SU-DHL-6 (cell line): Measurements from ENCODE around the gene ARHGEF4.

Source experiments
- EZH2phosphoT487 ChIP-seq: fragments of 200-600 bp; sonication (generic), shearing (Covaris generic); conservative IDR thresholded peaks from 2 replicates; pipeline ENCODE4 v1.6.1; 2018; ENCODE audit warnings: mild to moderate bottlenecking, antibody characterized with exemption, low read length, moderate library complexity, mixed read lengths
- TF ChIP-seq, protein P1 (sequence below): fragments of 200-600 bp; sonication (generic); IDR thresholded peaks from one replicate; pipeline ENCODE4 v1.5.1; 2017; ENCODE audit warnings: antibody characterized with exemption, mild to moderate bottlenecking, low read length, moderate library complexity; ENCODE audit not compliant: insufficient read depth, poor library complexity, severe bottlenecking

- TF ChIP-seq, protein P1, sequence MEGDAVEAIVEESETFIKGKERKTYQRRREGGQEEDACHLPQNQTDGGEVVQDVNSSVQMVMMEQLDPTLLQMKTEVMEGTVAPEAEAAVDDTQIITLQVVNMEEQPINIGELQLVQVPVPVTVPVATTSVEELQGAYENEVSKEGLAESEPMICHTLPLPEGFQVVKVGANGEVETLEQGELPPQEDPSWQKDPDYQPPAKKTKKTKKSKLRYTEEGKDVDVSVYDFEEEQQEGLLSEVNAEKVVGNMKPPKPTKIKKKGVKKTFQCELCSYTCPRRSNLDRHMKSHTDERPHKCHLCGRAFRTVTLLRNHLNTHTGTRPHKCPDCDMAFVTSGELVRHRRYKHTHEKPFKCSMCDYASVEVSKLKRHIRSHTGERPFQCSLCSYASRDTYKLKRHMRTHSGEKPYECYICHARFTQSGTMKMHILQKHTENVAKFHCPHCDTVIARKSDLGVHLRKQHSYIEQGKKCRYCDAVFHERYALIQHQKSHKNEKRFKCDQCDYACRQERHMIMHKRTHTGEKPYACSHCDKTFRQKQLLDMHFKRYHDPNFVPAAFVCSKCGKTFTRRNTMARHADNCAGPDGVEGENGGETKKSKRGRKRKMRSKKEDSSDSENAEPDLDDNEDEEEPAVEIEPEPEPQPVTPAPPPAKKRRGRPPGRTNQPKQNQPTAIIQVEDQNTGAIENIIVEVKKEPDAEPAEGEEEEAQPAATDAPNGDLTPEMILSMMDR: no peak
- no peak for TF ChIP-seq EZH2phosphoT487
Measured at GRCh38 chr2:131035112-131035825, 198.6 kb downstream of the ARHGEF4 start.
